SK-N-SH (cell line): ENCODE results near the gene CIITA. TPM values are rescaled to one million over a fixed set of nuclear protein-coding genes. Genes with fewer than 3 reads are reported as not detected.

Experiments used
- CTCF ChIA-PET: fragments of 300-600, 350-600 bp; formaldehyde crosslinking; extraction: SDS; loops from one replicate; lab custom pipeline; 2021; lab: Yijun Ruan, JAX
- POLR2A ChIA-PET: fragments of 350-600 bp; sonication (Branson Sonifier 250); formaldehyde crosslinking; extraction: SDS; loops from one replicate; lab custom pipeline; 2020; ENCODE audit warnings: antibody characterized with exemption, inconsistent platforms; lab: Yijun Ruan, JAX
- DNase-seq: peaks from one replicate; pipeline ENCODE4 v3.0.0; 2012
- H2AFZ ChIP-seq: fragments of 200-600 bp; sonication (generic); 2 replicates; pipeline ENCODE4 v1.8.1; 2016; ENCODE audit warnings: antibody characterized with exemption, mild to moderate bottlenecking, low read depth
- H3F3A ChIP-seq: fragments of 200-600 bp; sonication (generic); replicated peaks from 2 replicates; pipeline ENCODE3; 2016; ENCODE audit warnings: antibody characterized with exemption, mild to moderate bottlenecking; ENCODE audit not compliant: insufficient read depth
- H3K27ac ChIP-seq, 2 experiments: fragments of 200-500 bp in 1 of 2; fragments of 200-600 bp in 1 of 2; sonication (Bioruptor generic) in 1 of 2; sonication (generic), shearing (Covaris generic) in 1 of 2; 2 replicates each; pipeline versions ENCODE4 v1.5.1 to v1.6.1; 2014 to 2016; ENCODE audit warnings: low read depth in 2 of 2, inconsistent platforms in 1 of 2, low read length in 1 of 2, mild to moderate bottlenecking in 1 of 2, mixed read lengths in 1 of 2
- H3K27me3 ChIP-seq: fragments of 200-600 bp; sonication (generic), shearing (Covaris generic); 2 replicates; pipeline ENCODE4 v1.6.1; 2016; ENCODE audit warnings: mixed run types; ENCODE audit not compliant: insufficient read depth
- H3K36me3 ChIP-seq, 2 experiments: fragments of 200-500 bp in 1 of 2; fragments of 200-600 bp in 1 of 2; sonication (Bioruptor generic) in 1 of 2; sonication (generic) in 1 of 2; replicated peaks in 1 of 2; 2 replicates each; pipeline versions ENCODE3 to v1.5.1; 2014 to 2016; ENCODE audit warnings: low read length in 1 of 2, mild to moderate bottlenecking in 1 of 2; ENCODE audit not compliant: insufficient read depth in 2 of 2, control insufficient read depth in 1 of 2
- H3K4me1 ChIP-seq, 2 experiments: fragments of 200-500 bp in 1 of 2; fragments of 200-600 bp in 1 of 2; sonication (Bioruptor generic) in 1 of 2; sonication (generic), shearing (Covaris generic) in 1 of 2; 2 replicates each; pipeline versions ENCODE4 v1.5.1 to v1.6.1; 2014 to 2016; ENCODE audit warnings: low read depth in 1 of 2, low read length in 1 of 2, mixed run types in 1 of 2; ENCODE audit not compliant: insufficient read depth in 2 of 2, control insufficient read depth in 1 of 2
- H3K4me2 ChIP-seq: fragments of 200-600 bp; sonication (generic), shearing (Covaris generic); 2 replicates; pipeline ENCODE4 v1.6.1; 2017; ENCODE audit warnings: mixed run types
- H3K4me3 ChIP-seq, 2 experiments: fragments of 200-500 bp in 1 of 2; fragments of 200-600 bp in 1 of 2; sonication (Bioruptor generic) in 1 of 2; sonication (generic), shearing (Covaris generic) in 1 of 2; 2 replicates each; pipeline versions ENCODE4 v1.5.1 to v1.8.1; 2014 to 2016; ENCODE audit warnings: low read depth in 2 of 2, inconsistent platforms in 1 of 2, low read length in 1 of 2, mild to moderate bottlenecking in 1 of 2, mixed read lengths in 1 of 2, moderate library complexity in 1 of 2
- H3K79me2 ChIP-seq: fragments of 200-600 bp; sonication (generic); 2 replicates; pipeline ENCODE4 v1.8.1; 2017; ENCODE audit warnings: mild to moderate bottlenecking; ENCODE audit not compliant: insufficient read depth
- H3K9ac ChIP-seq: fragments of 200-600 bp; sonication (generic); 2 replicates; pipeline ENCODE4 v1.6.1; 2017; ENCODE audit warnings: mixed run types
- H3K9me2 ChIP-seq: fragments of 200-600 bp; sonication (generic); 2 replicates; pipeline ENCODE4 v1.6.1; 2017; ENCODE audit warnings: mixed run types
- H3K9me3 ChIP-seq: fragments of 200-600 bp; sonication (generic); 2 replicates; pipeline ENCODE4 v1.6.1; 2017; ENCODE audit warnings: mixed run types, mild to moderate bottlenecking, moderate library complexity
- H4K20me1 ChIP-seq: fragments of 200-600 bp; sonication (generic); 2 replicates; pipeline ENCODE4 v1.6.1; 2017; ENCODE audit warnings: mild to moderate bottlenecking, mixed run types; ENCODE audit not compliant: insufficient read depth
- CHD2 ChIP-seq: fragments of 150-350 bp; IDR thresholded peaks from 2 replicates; pipeline ENCODE4 v1.6.1; 2018; ENCODE audit warnings: low read length; ENCODE audit not compliant: partially characterized antibody
- EP300 ChIP-seq, 2 experiments: IDR thresholded peaks; 2 replicates each; pipeline versions ENCODE4 v1.4.0 to v1.6.1; 2012; ENCODE audit warnings: borderline replicate concordance in 1 of 2, low read depth in 1 of 2, low read length in 1 of 2
- FOSL2 ChIP-seq: IDR thresholded peaks from 2 replicates; pipeline ENCODE4 v1.4.0; 2012; ENCODE audit warnings: low read depth, mild to moderate bottlenecking, moderate library complexity, borderline replicate concordance
- FOXM1 ChIP-seq: IDR thresholded peaks from 2 replicates; pipeline ENCODE4 v1.4.0; 2012; ENCODE audit warnings: low read depth, mild to moderate bottlenecking
- JUND ChIP-seq: IDR thresholded peaks from 2 replicates; pipeline ENCODE4 v1.4.0; 2012
- MXI1 ChIP-seq: IDR thresholded peaks from 2 replicates; pipeline ENCODE4 v1.6.1; 2012; ENCODE audit warnings: mild to moderate bottlenecking, low read depth, low read length, improper control_type of control experiment
- NFIC ChIP-seq: IDR thresholded peaks from 2 replicates; pipeline ENCODE4 v1.4.0; 2012; ENCODE audit warnings: borderline replicate concordance
- POLR2AphosphoS5 ChIP-seq: IDR thresholded peaks from 2 replicates; pipeline ENCODE4 v1.6.1; 2012; ENCODE audit warnings: low read depth, low read length
- RCOR1 ChIP-seq: fragments of 150-350 bp; IDR thresholded peaks from 2 replicates; pipeline ENCODE4 v1.6.1; 2017; ENCODE audit warnings: antibody characterized with exemption, low read length
- RFX5 ChIP-seq: IDR thresholded peaks from 2 replicates; pipeline ENCODE4 v1.6.1; 2012; ENCODE audit warnings: mild to moderate bottlenecking, improper control_type of control experiment, low read length
- RXRA ChIP-seq: IDR thresholded peaks from 2 replicates; pipeline ENCODE4 v1.4.0; 2012; ENCODE audit warnings: low read depth, mild to moderate bottlenecking, borderline replicate concordance
- SMC3 ChIP-seq: IDR thresholded peaks from 2 replicates; pipeline ENCODE4 v1.6.1; 2012; ENCODE audit warnings: low read depth, low read length, improper control_type of control experiment
- TCF12 ChIP-seq: IDR thresholded peaks from 2 replicates; pipeline ENCODE4 v1.4.0; 2012
- WGBS: methylation state at CpG from one replicate; pipeline ENCODE4 v1.1.6; 2017; ENCODE audit warnings: low lambda C conversion rate; 5-methylcytosine and 5-hydroxymethylcytosine counted together
- polyA plus RNA-seq, 3 experiments: library from polyadenylated mRNA; depleted of rRNA; stranded (reverse); fragments of >200 nt; gene quantifications; 2 replicates each; pipeline ENCODE4 v1.2.3, GENCODE V29; 2012
- TF ChIP-seq, protein P1 (sequence below): IDR thresholded peaks from 2 replicates; pipeline ENCODE4 v1.4.0; 2012; ENCODE audit warnings: low read depth
- TF ChIP-seq, protein P2 (sequence below): fragments of 150-350 bp; IDR thresholded peaks from 2 replicates; pipeline ENCODE4 v1.6.1; 2016; ENCODE audit warnings: mild to moderate bottlenecking, low read depth, low read length
- TF ChIP-seq, protein P3 (sequence below): IDR thresholded peaks from 2 replicates; pipeline ENCODE4; 2012
- TF ChIP-seq, protein P4 (sequence below): IDR thresholded peaks from 2 replicates; pipeline ENCODE4 v1.4.0; 2012; ENCODE audit warnings: low read depth, borderline replicate concordance
- TF ChIP-seq, protein P5 (sequence below): fragments of 150-350 bp; IDR thresholded peaks from 2 replicates; pipeline ENCODE4 v1.6.1; 2017; ENCODE audit warnings: antibody characterized with exemption, low read length, low read depth, borderline replicate concordance

CIITA gene
- polyA plus RNA-seq, 1 of the 3 experiments (the other 2 are of a cell fraction) = 0.23 TPM

DNA sequence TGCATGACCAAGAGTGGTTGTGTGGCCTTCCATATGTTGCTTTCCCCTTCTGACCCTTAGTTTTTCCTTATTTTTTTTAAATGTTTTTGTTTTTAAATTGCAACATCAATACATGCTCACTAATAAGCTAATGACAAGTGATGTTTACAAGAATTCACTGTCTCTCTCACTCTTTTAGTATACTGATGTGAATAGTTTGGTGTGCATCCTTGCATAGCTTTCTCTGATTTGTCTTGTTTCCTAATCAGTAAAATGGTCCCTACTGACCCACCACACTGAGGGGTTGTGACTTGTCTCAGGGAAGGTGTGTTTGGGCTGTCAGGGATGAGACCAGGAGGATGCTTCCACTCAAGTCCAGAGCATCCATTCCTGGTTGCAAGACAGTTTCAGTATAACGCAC lies 26.0 kb downstream of the CIITA start:
- H3K27ac ChIP-seq = no peak overlapping the region
- WGBS = 67% methylated on average over 1 of the region's 1 CpG

DNA sequence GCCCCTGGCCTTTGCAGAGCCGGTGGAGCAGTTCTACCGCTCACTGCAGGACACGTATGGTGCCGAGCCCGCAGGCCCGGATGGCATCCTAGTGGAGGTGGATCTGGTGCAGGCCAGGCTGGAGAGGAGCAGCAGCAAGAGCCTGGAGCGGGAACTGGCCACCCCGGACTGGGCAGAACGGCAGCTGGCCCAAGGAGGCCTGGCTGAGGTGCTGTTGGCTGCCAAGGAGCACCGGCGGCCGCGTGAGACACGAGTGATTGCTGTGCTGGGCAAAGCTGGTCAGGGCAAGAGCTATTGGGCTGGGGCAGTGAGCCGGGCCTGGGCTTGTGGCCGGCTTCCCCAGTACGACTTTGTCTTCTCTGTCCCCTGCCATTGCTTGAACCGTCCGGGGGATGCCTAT lies 29.5 kb downstream of the CIITA start:
- Histone ChIP-seq H3F3A (no peaks in the 10 kb centered on the region), H3K4me2 (no peak overlapping the region), H3K27ac (no peak overlapping the region), H3K4me3 (no peak overlapping the region), H2AFZ (no peak overlapping the region), H3K79me2 (no peaks in the 10 kb centered on the region), H3K9me2 (no peaks in the 10 kb centered on the region), H3K9ac (no peak overlapping the region), H3K9me3 (no peaks in the 10 kb centered on the region), H3K36me3 (no peaks in the 10 kb centered on the region), H3K4me1 (no peaks in the 10 kb centered on the region), H4K20me1 (no peaks in the 10 kb centered on the region), H3K27me3 (0 out of 2 replicates have a peak, but pooled peaks cover 6% of the 10 kb centered on the region)
- POLR2A ChIA-PET = no interaction called here
- 75% methylated on average over 7 of the region's 19 CpGs for WGBS
- CTCF ChIA-PET = interaction anchor here (1.0 to 1.5 kb wide), 5 partner anchors 12 to 649 kb away, joined by 3 to 7 read pairs (median 3); no protein-coding TSS in a partner anchor
- no peak for DNase-seq
- TF ChIP-seq, protein P1, sequence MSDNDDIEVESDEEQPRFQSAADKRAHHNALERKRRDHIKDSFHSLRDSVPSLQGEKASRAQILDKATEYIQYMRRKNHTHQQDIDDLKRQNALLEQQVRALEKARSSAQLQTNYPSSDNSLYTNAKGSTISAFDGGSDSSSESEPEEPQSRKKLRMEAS = no peak
- no peak for TF ChIP-seq RXRA
- TF ChIP-seq, protein P2, sequence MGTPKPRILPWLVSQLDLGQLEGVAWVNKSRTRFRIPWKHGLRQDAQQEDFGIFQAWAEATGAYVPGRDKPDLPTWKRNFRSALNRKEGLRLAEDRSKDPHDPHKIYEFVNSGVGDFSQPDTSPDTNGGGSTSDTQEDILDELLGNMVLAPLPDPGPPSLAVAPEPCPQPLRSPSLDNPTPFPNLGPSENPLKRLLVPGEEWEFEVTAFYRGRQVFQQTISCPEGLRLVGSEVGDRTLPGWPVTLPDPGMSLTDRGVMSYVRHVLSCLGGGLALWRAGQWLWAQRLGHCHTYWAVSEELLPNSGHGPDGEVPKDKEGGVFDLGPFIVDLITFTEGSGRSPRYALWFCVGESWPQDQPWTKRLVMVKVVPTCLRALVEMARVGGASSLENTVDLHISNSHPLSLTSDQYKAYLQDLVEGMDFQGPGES = no peak
- no peak for TF ChIP-seq FOXM1
- TF ChIP-seq, protein P3, sequence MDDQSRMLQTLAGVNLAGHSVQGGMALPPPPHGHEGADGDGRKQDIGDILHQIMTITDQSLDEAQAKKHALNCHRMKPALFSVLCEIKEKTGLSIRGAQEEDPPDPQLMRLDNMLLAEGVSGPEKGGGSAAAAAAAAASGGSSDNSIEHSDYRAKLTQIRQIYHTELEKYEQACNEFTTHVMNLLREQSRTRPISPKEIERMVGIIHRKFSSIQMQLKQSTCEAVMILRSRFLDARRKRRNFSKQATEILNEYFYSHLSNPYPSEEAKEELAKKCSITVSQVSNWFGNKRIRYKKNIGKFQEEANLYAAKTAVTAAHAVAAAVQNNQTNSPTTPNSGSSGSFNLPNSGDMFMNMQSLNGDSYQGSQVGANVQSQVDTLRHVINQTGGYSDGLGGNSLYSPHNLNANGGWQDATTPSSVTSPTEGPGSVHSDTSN = no peak
- no peak for TF ChIP-seq EP300 (IDR thresholded peaks at IDR 0.05; ENCODE audit: borderline replicate concordance in 1 of 2, low read depth in 1 of 2, low read length in 1 of 2)
- no peak for TF ChIP-seq CHD2
- TF ChIP-seq JUND = no peak
- TF ChIP-seq RCOR1 = no peak
- TF ChIP-seq POLR2AphosphoS5 = no peak
- TF ChIP-seq RFX5 = no peak
- no peak for TF ChIP-seq MXI1
- TF ChIP-seq TCF12 = no peak
- TF ChIP-seq, protein P4, sequence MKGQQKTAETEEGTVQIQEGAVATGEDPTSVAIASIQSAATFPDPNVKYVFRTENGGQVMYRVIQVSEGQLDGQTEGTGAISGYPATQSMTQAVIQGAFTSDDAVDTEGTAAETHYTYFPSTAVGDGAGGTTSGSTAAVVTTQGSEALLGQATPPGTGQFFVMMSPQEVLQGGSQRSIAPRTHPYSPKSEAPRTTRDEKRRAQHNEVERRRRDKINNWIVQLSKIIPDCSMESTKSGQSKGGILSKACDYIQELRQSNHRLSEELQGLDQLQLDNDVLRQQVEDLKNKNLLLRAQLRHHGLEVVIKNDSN = no peak
- no peak for TF ChIP-seq SMC3

More for the DNA sequence above, 26.0 kb downstream of the CIITA start:
- Histone ChIP-seq H3K27me3 (no peaks in the 10 kb centered on the region), H3K79me2 (no peaks in the 10 kb centered on the region), H3K36me3 (no peaks in the 10 kb centered on the region), H4K20me1 (no peaks in the 10 kb centered on the region), H2AFZ (no peak overlapping the region), H3K9ac (no peak overlapping the region), H3K9me2 (no peaks in the 10 kb centered on the region), H3K9me3 (no peaks in the 10 kb centered on the region), H3K4me1 (no peaks in the 10 kb centered on the region), H3F3A (no peaks in the 10 kb centered on the region), H3K4me2 (no peak overlapping the region), H3K4me3 (no peak overlapping the region)
- DNase-seq = no peak
- TF ChIP-seq MXI1 (no peak), FOSL2 (no peak), NFIC (no peak)
- TF ChIP-seq, protein P5, sequence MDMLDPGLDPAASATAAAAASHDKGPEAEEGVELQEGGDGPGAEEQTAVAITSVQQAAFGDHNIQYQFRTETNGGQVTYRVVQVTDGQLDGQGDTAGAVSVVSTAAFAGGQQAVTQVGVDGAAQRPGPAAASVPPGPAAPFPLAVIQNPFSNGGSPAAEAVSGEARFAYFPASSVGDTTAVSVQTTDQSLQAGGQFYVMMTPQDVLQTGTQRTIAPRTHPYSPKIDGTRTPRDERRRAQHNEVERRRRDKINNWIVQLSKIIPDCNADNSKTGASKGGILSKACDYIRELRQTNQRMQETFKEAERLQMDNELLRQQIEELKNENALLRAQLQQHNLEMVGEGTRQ = no peak
- CTCF ChIA-PET = interaction anchor here (1.1 to 4.0 kb wide), 4 partner anchors 12 to 388 kb away, joined by 3 to 19 read pairs (median 4); no protein-coding TSS in a partner anchor
- POLR2A ChIA-PET = no interaction called here
